SK-N-MC (cell line): Measurements from ENCODE around the gene YIF1A.

Experiments
- EZH2 ChIP-seq: fragments of 200-600 bp; sonication (generic); IDR thresholded peaks from one replicate; pipeline ENCODE4 v1.6.1; 2017; ENCODE audit warnings: antibody characterized with exemption
- FOXP2 ChIP-seq: optimal IDR thresholded peaks from 2 replicates; pipeline ENCODE3; 2011; ENCODE audit warnings: mild to moderate bottlenecking, moderate library complexity; ENCODE audit not compliant: insufficient read depth; ENCODE audit errors: extremely low read length, control extremely low read depth
- POLR2AphosphoS5 ChIP-seq: IDR thresholded peaks from 2 replicates; pipeline ENCODE4 v1.6.1; 2012; ENCODE audit warnings: mild to moderate bottlenecking, low read depth, low read length, borderline replicate concordance

GRCh38 chr11:66290330-66290621 lies 1.3 kb upstream of the YIF1A start:
- TF ChIP-seq POLR2AphosphoS5 (no peak), EZH2 (no peak), FOXP2 (no peak)
